Lung (tissue), 12 donors: ENCODE data around the gene GALNT2. TPM values are rescaled to one million over a fixed set of nuclear protein-coding genes. Genes with fewer than 3 reads are reported as not detected.
A peak's percentile ranks its signal among the peaks of the same experiment; 100 is the strongest.

Experiments used
- ATAC-seq: fragments of 200-7000 bp; cut with Tn5 transposase; one replicate; pipeline ENCODE4 v1.9.1; 2020; ENCODE audit warnings: moderate number of reproducible peaks; ENCODE audit not compliant: insufficient read depth, low FRiP score
- DNase-seq, 3 donors: peaks; one replicate each; pipeline ENCODE4 v3.0.0-alpha.2; 2013 to 2017
- H3K27ac ChIP-seq, 2 donors: one replicate each; pipeline ENCODE4 v1.5.1; 2013; ENCODE audit warnings: mild to moderate bottlenecking in 2 of 2, moderate library complexity in 2 of 2, control low read depth in 1 of 2, inconsistent platforms in 1 of 2, low read depth in 1 of 2, low read length in 1 of 2
- H3K27me3 ChIP-seq, 3 donors: one replicate each; pipeline ENCODE4 v1.5.1; 2013; ENCODE audit warnings: low read length in 2 of 3; ENCODE audit not compliant: control insufficient read depth in 3 of 3, insufficient read depth in 3 of 3
- H3K36me3 ChIP-seq, 4 donors: one replicate each; pipeline ENCODE4 v1.5.1; 2013; ENCODE audit warnings: low read length in 4 of 4, mild to moderate bottlenecking in 1 of 4, moderate library complexity in 1 of 4; ENCODE audit not compliant: control insufficient read depth in 4 of 4, insufficient read depth in 4 of 4
- H3K4me1 ChIP-seq, 5 donors: one replicate each; pipeline ENCODE4 v1.5.1; 2013; ENCODE audit warnings: low read length in 5 of 5, mild to moderate bottlenecking in 2 of 5, moderate library complexity in 1 of 5; ENCODE audit not compliant: control insufficient read depth in 5 of 5, insufficient read depth in 5 of 5
- H3K4me3 ChIP-seq: one replicate; pipeline ENCODE4 v1.5.1; 2013; ENCODE audit warnings: mild to moderate bottlenecking, control low read depth, moderate library complexity
- H3K9ac ChIP-seq, 2 donors: one replicate each; pipeline ENCODE4 v1.5.1; 2013; ENCODE audit warnings: low read length in 2 of 2, control low read depth in 1 of 2; ENCODE audit not compliant: insufficient read depth in 1 of 2
- H3K9me3 ChIP-seq, 4 donors: one replicate each; pipeline ENCODE4 v1.5.1; 2013; ENCODE audit warnings: low read length in 3 of 4, mild to moderate bottlenecking in 1 of 4, moderate library complexity in 1 of 4; ENCODE audit not compliant: control insufficient read depth in 4 of 4, insufficient read depth in 3 of 4
- WGBS, 2 donors: extraction: QIAGEN DNeasy Blood & Tissue Kit; methylation state at CpG; one replicate each; pipeline ENCODE4 v1.1.7; 2013; 5-methylcytosine and 5-hydroxymethylcytosine counted together
- polyA plus RNA-seq, 2 donors: library from polyadenylated mRNA; stranded (reverse); fragments of 200-250 nt; gene quantifications; one replicate each; pipeline ENCODE4 v1.2.1, GENCODE V29; 2013
- total RNA-seq, 2 donors: library from RNA; depleted of rRNA in 1 of 2; stranded (reverse); fragments of >200 nt in 1 of 2; gene quantifications; one replicate each; pipeline ENCODE4 v1.2.1, GENCODE V29; 2014 to 2021
- TF ChIP-seq, protein P1 (sequence below): IDR thresholded peaks from 2 replicates; pipeline ENCODE4 v1.5.1; 2012; ENCODE audit warnings: mild to moderate bottlenecking; ENCODE audit errors: control extremely low read depth, extremely low read depth
- donor health status: control.
- donor health status: control.
- donor health status: Bipolar disorder and iron deficiency.
- donor health status: healthy.
- donor health status: DM: yes; HTN: yes; CAD: no.

Gene GALNT2
- total and polyA plus RNA-seq, 4 donors = 23.1 to 101 (median 58.9) TPM

DNA sequence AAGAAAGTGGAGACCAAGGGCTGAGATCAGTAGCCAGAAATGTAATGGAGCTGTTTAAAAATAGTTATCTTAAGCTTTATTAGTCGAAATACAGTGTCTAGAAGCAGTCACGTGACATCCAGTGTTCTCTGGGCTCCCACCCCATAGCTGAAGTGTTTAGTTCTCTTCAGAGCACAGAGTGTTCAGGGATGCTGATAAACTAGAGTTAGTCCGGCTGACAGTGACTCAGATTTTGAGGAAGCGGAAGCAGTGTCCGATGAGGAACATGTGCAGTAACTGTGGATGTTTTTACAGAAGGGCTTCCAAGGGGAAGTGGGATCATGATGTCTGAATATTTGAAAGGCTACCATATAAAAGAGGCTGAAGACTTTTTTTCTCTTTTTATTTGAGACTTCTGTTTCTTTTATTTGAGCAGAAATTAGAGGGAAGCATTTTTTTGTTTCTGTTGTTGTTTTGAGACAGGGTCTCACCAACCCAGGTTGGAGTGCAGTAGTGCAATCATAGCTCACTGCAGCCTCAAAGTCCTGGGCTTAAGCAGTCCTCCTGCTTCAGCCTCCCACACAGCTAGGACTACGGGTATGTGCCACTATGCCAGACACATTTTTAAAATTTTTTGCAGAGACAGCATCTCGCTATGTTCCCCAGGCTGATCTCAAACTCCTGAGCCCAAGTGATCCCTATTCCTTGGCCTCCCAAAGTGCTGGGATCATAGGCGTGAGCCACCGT lies 124.2 kb downstream of the GALNT2 start:
- Histone ChIP-seq H3K4me1 (peaks cover 0 to 15% (median 6%) of the 10 kb centered on the region in 5 donors), H3K9me3 (no peaks in the 10 kb centered on the region), H3K27ac (peak overlapping the region; percentile 35 to 85), H3K36me3 (peaks cover 0 to 2% (median 0%) of the 10 kb centered on the region in 4 donors), H3K27me3 (no peaks in the 10 kb centered on the region), H3K4me3 (no peak overlapping the region), H3K9ac (no peak overlapping the region)
- ATAC-seq = peak; percentile 78
- DNase-seq = peak in 1 of 3 donors; percentile 29
- TF ChIP-seq, protein P1, sequence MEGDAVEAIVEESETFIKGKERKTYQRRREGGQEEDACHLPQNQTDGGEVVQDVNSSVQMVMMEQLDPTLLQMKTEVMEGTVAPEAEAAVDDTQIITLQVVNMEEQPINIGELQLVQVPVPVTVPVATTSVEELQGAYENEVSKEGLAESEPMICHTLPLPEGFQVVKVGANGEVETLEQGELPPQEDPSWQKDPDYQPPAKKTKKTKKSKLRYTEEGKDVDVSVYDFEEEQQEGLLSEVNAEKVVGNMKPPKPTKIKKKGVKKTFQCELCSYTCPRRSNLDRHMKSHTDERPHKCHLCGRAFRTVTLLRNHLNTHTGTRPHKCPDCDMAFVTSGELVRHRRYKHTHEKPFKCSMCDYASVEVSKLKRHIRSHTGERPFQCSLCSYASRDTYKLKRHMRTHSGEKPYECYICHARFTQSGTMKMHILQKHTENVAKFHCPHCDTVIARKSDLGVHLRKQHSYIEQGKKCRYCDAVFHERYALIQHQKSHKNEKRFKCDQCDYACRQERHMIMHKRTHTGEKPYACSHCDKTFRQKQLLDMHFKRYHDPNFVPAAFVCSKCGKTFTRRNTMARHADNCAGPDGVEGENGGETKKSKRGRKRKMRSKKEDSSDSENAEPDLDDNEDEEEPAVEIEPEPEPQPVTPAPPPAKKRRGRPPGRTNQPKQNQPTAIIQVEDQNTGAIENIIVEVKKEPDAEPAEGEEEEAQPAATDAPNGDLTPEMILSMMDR = no peak
- WGBS, 2 donors = 34 to 54% methylated on average over 9 of the region's 9 CpGs

DNA sequence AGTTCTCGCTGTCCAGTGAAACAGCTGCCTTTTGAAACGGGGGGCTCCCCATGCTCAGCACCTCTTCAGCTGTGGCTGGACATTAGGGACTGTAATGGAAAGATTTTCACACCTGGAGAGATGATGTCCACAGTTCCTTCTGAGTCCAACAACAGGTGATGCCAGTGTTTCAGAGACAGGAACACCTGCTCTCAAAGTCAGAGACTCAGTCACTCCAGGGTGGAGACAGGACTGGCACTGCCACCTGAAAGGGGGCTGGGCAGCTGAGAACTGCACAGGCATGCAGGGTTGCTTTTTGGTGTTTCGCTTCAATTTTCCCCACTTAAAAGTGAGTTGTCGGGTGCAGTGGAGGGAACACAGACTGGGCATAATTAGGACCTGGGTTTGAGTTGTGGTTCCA lies 124.8 kb downstream of the GALNT2 start:
- WGBS, 2 donors = 84 to 85% methylated on average over 4 of the region's 4 CpGs

DNA sequence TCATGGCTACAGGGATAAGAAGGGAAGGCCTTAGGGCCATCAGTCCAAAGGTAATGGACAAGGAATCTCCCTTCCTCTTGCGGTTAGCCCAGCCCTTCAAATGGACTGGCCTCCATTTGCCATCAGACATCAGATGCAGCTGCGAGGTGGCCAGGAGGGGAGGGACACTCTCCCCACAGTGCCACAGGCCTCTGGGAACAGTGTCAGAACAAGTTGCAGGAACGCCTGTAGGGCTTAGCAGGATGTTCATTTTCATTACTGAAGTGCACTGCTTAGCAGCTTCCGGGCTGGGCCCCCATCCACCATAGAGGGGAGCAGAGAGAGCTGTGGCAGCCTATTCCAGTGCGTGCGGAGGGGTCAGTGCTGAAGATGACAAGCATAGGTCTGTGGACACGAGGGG lies 127.5 kb downstream of the GALNT2 start:
- Histone ChIP-seq H3K27ac (no peak overlapping the region), H3K9me3 (no peaks in the 10 kb centered on the region), H3K4me3 (no peak overlapping the region), H3K9ac (no peak overlapping the region), H3K27me3 (no peaks in the 10 kb centered on the region), H3K36me3 (no peaks in the 10 kb centered on the region), H3K4me1 (peaks cover 0 to 10% (median 5%) of the 10 kb centered on the region in 5 donors)
- DNase-seq = no peak
- WGBS, 2 donors = 86 to 96% methylated on average over 7 of the region's 7 CpGs
- TF ChIP-seq, protein P1 = no peak
- ATAC-seq = no peak

More for the DNA sequence above, 124.8 kb downstream of the GALNT2 start:
- no peak overlapping the region for H3K4me3 ChIP-seq
- peaks cover 0 to 14% (median 6%) of the 10 kb centered on the region in 5 donors for H3K4me1 ChIP-seq
- peaks cover 0 to 2% (median 0%) of the 10 kb centered on the region in 4 donors for H3K36me3 ChIP-seq
- H3K9ac ChIP-seq = no peak overlapping the region
- TF ChIP-seq, protein P1 = no peak
- H3K27me3 ChIP-seq = no peaks in the 10 kb centered on the region
- ATAC-seq = no peak
- H3K27ac ChIP-seq = peak overlapping the region; percentile 35 to 85
- H3K9me3 ChIP-seq = no peaks in the 10 kb centered on the region
- no peak for DNase-seq
